BJ (cell line): ENCODE results near the gene MGAT1. TPM values are rescaled to one million over a fixed set of nuclear protein-coding genes. Genes with fewer than 3 reads are reported as not detected.
"Not testable (repeated sequence)": the region's sequence is repeated elsewhere in the genome, so short reads cannot be mapped to it uniquely, and the experiment has no call there.

ENCODE experiments used
- CTCF ChIA-PET: fragments of 350-600 bp; formaldehyde crosslinking; extraction: SDS; loops from one replicate; lab custom pipeline; 2021; ENCODE audit warnings: antibody characterized with exemption, inconsistent platforms; lab: Yijun Ruan, JAX
- POLR2A ChIA-PET: fragments of 300-600 bp; sonication (Branson Sonifier 250); formaldehyde crosslinking; extraction: SDS; loops from one replicate; lab custom pipeline; 2021; ENCODE audit warnings: antibody characterized with exemption; lab: Charles Lee
- DNase-seq: peaks from one replicate; pipeline ENCODE4 v3.0.0-alpha.2; 2011; ENCODE audit warnings: low read depth
- H3K27me3 ChIP-seq: 2 replicates; pipeline ENCODE4 v1.6.0; 2011; ENCODE audit warnings: low read length; ENCODE audit not compliant: control insufficient read depth, insufficient read depth
- H3K36me3 ChIP-seq: 2 replicates; pipeline ENCODE4 v1.5.1; 2011; ENCODE audit warnings: low read length; ENCODE audit not compliant: control insufficient read depth, insufficient read depth
- H3K4me3 ChIP-seq: 2 replicates; pipeline ENCODE4 v1.5.1; 2011; ENCODE audit warnings: low read depth, mild to moderate bottlenecking, control low read depth, low read length
- polyA plus RNA-seq: library from polyadenylated mRNA; depleted of rRNA; stranded (reverse); fragments of >200 nt; gene quantifications from 2 replicates; pipeline ENCODE4 v1.2.3, GENCODE V29; 2011
- TF ChIP-seq, protein P1 (sequence below): IDR thresholded peaks from 2 replicates; pipeline ENCODE4 v1.5.1; 2011; ENCODE audit warnings: low read depth, mild to moderate bottlenecking, control low read depth, inconsistent platforms, low read length, moderate library complexity; ENCODE audit not compliant: insufficient read depth

The MGAT1 gene
- polyA plus RNA-seq, 1 experiment = 197 TPM

- POLR2A ChIA-PET = no interaction called here
- TF ChIP-seq, protein P1, sequence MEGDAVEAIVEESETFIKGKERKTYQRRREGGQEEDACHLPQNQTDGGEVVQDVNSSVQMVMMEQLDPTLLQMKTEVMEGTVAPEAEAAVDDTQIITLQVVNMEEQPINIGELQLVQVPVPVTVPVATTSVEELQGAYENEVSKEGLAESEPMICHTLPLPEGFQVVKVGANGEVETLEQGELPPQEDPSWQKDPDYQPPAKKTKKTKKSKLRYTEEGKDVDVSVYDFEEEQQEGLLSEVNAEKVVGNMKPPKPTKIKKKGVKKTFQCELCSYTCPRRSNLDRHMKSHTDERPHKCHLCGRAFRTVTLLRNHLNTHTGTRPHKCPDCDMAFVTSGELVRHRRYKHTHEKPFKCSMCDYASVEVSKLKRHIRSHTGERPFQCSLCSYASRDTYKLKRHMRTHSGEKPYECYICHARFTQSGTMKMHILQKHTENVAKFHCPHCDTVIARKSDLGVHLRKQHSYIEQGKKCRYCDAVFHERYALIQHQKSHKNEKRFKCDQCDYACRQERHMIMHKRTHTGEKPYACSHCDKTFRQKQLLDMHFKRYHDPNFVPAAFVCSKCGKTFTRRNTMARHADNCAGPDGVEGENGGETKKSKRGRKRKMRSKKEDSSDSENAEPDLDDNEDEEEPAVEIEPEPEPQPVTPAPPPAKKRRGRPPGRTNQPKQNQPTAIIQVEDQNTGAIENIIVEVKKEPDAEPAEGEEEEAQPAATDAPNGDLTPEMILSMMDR = no peak
- Histone ChIP-seq H3K4me3 (no peak overlapping the region), H3K36me3 (peaks cover 36% of the 10 kb centered on the region), H3K27me3 (no peaks in the 10 kb centered on the region)
- CTCF ChIA-PET = interaction anchor here (4.2 kb wide), 1 partner anchor 8 kb away, joined by 16 read pairs; no protein-coding TSS in a partner anchor
- DNase-seq = no peak
These were observed 10.2 kb downstream of the MGAT1 start for GRCh38 chr5:180792287-180792964.

DNA sequence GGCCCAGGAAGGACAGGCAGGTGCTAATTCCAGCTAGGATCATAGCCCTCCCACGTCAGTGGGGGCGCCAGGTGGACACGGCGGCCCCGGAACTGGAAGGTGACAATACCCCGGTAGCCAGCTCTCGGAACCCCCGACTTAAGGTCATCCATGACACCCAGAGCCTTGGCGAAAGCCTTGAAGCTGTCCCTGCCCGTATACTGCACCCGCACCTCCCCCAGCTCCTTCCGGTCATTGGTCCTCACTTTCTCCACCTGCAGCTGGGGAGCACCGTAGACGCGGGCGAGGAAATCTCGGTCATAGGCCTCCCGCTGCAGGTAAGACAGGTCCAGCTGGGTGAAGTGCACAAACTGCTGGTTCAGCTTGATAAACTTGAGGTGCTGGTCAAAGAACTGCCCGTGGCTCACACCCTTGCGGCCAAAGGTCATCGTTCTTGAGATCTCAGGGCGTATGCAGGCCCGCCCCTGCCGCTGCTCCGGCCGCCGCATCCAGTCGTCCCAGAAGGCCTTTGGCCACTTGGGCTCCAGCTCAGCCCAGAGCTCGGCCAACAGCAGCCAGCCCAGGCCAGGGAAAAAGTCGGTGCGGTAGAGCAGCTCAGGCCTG is 10.9 kb downstream of the MGAT1 start:
- Histone ChIP-seq H3K27me3 (no peaks in the 10 kb centered on the region), H3K36me3 (peaks cover 36% of the 10 kb centered on the region), H3K4me3 (no peak overlapping the region)
- DNase-seq = no peak
- TF ChIP-seq, protein P1 = no peak
- ChIA-PET POLR2A (no interaction called here), CTCF (interaction anchor here (4.2 kb wide), 1 partner anchor 8 kb away, joined by 16 read pairs; no protein-coding TSS in a partner anchor)

DNA sequence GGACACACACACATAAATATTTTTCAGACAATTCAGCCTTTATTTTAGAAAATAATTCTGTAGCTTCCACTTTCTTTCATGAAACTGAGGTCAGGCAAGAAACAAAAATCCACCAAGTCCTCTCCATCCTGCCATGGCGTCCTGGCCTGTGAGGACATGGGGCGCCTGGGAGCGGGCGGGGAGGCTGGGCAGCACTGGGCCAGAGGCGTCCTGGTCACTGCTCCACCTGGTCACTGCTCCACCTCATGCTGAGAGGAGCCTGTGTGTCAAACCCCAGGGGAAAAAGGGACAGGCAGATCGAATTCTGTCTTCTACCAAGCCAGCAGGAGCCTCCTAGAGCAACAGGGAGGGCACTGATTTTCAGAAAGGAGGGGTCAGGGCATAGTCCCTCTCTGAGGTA is 12.1 kb downstream of the MGAT1 start:
- POLR2A ChIA-PET = no interaction called here
- Histone ChIP-seq H3K4me3 (no peak overlapping the region), H3K36me3 (peaks cover 35% of the 10 kb centered on the region), H3K27me3 (no peaks in the 10 kb centered on the region)
- CTCF ChIA-PET = interaction anchor here (4.2 kb wide), 1 partner anchor 10 kb away, joined by 16 read pairs; no protein-coding TSS in a partner anchor
- TF ChIP-seq, protein P1 = no peak
- DNase-seq = no peak

DNA sequence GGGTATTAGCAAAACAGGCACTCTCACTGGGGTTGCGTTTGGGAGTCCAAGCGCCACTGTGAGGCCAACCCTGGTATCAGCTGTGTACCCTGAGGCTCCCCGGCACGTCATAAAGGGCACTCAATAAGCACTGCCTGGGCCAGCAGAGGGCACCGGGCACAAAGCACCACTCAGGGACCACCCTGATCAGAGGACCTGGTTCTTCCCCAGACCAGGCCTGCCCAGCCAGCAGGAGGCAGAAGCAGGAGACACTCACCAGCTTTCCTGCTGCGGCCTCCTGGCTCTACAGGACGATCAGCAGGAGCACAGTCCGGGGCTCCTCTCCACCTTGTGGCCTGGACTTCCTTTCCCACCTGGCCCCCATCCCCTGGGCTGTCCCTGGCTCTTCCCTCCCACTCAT is 12.6 kb downstream of the MGAT1 start:
- H3K36me3 ChIP-seq = peaks cover 35% of the 10 kb centered on the region
- DNase-seq = no peak
- no peaks in the 10 kb centered on the region for H3K27me3 ChIP-seq
- TF ChIP-seq, protein P1 = no peak
- ChIA-PET POLR2A (no interaction called here), CTCF (interaction anchor here (0.6 to 4.2 kb wide), 2 partner anchors 10 to 63 kb away, joined by 3 to 16 read pairs; no protein-coding TSS in a partner anchor)
- H3K4me3 ChIP-seq = no peak overlapping the region

DNA sequence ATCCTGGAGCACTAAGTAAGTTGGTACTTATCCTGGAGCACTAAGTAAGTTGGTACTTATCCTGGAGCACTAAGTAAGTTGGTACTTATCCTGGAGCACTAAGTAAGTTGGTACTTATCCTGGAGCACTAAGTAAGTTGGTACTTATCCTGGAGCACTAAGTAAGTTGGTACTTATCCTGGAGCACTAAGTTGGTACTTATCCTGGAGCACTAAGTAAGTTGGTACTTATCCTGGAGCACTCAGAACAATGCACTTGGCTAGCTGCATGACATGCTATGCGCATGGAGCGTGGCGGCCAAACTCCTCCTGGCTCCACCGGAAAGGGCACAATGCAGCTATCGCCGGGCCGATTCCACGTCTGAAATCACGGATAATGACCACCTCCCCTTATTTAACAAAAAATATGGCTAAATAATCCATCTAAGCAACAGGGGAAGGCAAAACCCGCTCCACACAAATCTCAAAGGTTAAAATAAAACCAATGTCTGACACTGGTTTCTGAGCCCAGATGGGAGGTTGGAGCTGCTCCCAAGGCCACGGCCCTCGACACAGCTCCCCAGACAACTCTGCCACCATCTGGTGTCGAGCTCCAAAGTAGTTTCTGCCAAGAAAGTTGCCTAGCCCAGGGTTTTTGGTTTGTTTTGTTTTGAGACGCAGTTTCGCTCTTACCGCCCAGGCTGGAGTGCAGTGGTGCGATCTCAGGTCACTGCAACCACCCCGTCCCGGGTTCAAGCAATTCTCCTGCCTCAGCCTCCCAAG is 13.8 kb downstream of the MGAT1 start:
- DNase-seq, H3K27me3 ChIP-seq, POLR2A ChIA-PET, H3K4me3 ChIP-seq: not testable (repeated sequence)
- CTCF ChIA-PET = interaction anchor here (0.7 to 4.2 kb wide), 2 partner anchors 11 to 571 kb away, joined by 3 to 16 read pairs; no protein-coding TSS in a partner anchor
- H3K36me3 ChIP-seq = peaks cover 35% of the 10 kb centered on the region
